GM21576 (cell line): Measurements from ENCODE around the gene SOCS3.

Experiments used
- ATAC-seq: cut with Tn5 transposase; IDR thresholded peaks from one replicate; pipeline ENCODE4 v1.9.1; 2021; ENCODE audit warnings: mild to moderate bottlenecking, moderate library complexity; ENCODE audit not compliant: unreplicated experiment

The SOCS3 gene

GRCh38 chr17:78368854-78369495 lies 9.1 kb upstream of the SOCS3 start:
- ATAC-seq: no peak

GRCh38 chr17:78368348-78368747 lies 8.5 kb upstream of the SOCS3 start:
- no peak for ATAC-seq

- no peak for ATAC-seq
These were observed 7.3 kb upstream of the SOCS3 start for GRCh38 chr17:78367193-78367592.

GRCh38 chr17:78366109-78366848 lies 6.4 kb upstream of the SOCS3 start:
- no peak for ATAC-seq

- no peak for ATAC-seq
These were observed 5.8 kb upstream of the SOCS3 start for GRCh38 chr17:78365561-78366108.

GRCh38 chr17:78364436-78365281 lies 4.8 kb upstream of the SOCS3 start:
- ATAC-seq: no peak

GRCh38 chr17:78362671-78363070 lies 2.8 kb upstream of the SOCS3 start:
- no peak for ATAC-seq

GRCh38 chr17:78362232-78362631 lies 2.4 kb upstream of the SOCS3 start:
- no peak for ATAC-seq

GRCh38 chr17:78361225-78361701 lies 1.4 kb upstream of the SOCS3 start:
- ATAC-seq: no peak

GRCh38 chr17:78360371-78361224 lies 721 bp upstream of the SOCS3 start:
- peak; percentile 24 for ATAC-seq

- no peak for ATAC-seq
These were observed 418 bp downstream of the SOCS3 start for GRCh38 chr17:78359321-78359996.

- no peak for ATAC-seq
These were observed 1.1 kb downstream of the SOCS3 start for GRCh38 chr17:78358538-78359320.

- ATAC-seq: no peak
These were observed 2.0 kb downstream of the SOCS3 start for GRCh38 chr17:78357672-78358537.

- no peak for ATAC-seq
These were observed 2.7 kb downstream of the SOCS3 start for GRCh38 chr17:78357177-78357586.

GRCh38 chr17:78356101-78356713 lies 3.7 kb downstream of the SOCS3 start:
- ATAC-seq: peak; percentile 51

- no peak for ATAC-seq
These were observed 4.2 kb downstream of the SOCS3 start for GRCh38 chr17:78355701-78356100.

- no peak for ATAC-seq
These were observed 4.7 kb downstream of the SOCS3 start for GRCh38 chr17:78355045-78355641.
